ENCODE measurements around the gene DIAPH1.

DIAPH1 gene

DNA sequence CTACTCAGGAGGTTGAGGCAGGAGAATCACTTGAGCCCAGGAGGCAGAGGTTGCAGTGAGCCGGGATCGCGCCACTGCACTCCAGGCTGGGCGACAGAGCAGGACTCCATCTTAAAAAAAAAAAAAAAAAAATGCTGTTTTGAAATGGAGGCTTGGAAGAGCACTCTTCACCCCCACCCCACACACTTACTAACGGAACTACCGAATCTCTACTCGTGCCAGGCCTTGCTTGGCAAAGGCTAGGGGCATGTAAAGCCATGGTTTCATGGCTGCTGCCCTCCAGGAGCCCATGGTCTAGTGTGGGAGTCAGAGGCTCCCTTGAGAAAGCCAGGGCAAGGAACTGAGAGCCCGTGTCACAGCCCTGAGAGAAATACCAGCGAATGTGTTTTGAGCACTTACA, 108.6 kb downstream of the DIAPH1 start:
- TF ChIP-seq ZFX (IDR thresholded peaks at IDR 0.05; ENCODE audit: borderline replicate concordance), result no peak
- TF ChIP-seq CTCF (IDR thresholded peaks at IDR 0.05), result no peak
- H3K27ac ChIP-seq, result no peak overlapping the region

DNA sequence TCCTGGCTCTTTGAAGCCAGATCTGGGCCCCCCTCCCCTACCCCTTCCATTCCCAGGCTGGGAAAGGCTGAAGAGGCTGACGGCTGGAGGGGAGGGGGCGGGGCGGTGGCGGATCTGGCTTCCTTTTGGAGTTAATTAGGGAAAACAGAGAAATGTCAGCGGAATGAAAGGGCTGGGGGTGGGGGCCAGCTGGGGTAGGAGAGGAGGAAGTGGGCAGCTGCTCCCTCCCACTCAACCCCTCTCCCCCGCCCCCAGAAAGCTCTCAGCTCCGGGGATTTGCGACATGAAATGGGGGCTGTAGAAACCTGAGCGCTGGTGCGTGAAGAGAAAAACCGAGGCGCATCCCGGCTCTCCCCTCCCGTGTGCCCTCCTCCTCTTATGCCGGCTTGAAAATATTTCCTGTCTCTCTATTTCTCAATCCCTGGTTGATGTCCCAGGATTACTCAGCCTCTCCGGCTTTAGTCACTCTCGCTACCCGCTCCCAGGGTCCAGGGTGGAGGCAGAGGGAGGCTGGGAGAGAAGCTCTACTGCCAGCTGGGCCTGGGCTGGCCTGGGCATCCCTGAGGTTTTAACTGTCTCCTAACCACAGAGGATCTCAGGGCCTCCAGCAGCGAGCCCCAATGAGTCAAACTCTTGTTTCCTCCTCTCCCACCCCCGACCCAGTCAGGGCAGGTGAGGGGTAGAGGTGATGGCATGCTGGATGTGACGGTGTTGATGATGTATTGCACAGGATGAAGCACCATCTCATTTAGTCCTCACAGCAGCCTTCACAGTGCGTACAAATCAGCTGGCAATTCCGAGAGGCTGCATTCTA, 109.8 kb downstream of the DIAPH1 start:
- H3K27ac ChIP-seq, result no peak overlapping the region
- TF ChIP-seq ZFX (IDR thresholded peaks at IDR 0.05; ENCODE audit: borderline replicate concordance), result no peak
- no peak for TF ChIP-seq CTCF (IDR thresholded peaks at IDR 0.05)

GRCh38 chr5:141508440-141508797, 110.4 kb downstream of the DIAPH1 start:
- TF ChIP-seq CTCF (IDR thresholded peaks at IDR 0.05) (no peak), ZFX (IDR thresholded peaks at IDR 0.05; ENCODE audit: borderline replicate concordance) (no peak)
- no peak overlapping the region for H3K27ac ChIP-seq

- H3K27ac ChIP-seq, result no peak overlapping the region
These were observed 111.3 kb downstream of the DIAPH1 start for GRCh38 chr5:141507387-141508091.

DNA sequence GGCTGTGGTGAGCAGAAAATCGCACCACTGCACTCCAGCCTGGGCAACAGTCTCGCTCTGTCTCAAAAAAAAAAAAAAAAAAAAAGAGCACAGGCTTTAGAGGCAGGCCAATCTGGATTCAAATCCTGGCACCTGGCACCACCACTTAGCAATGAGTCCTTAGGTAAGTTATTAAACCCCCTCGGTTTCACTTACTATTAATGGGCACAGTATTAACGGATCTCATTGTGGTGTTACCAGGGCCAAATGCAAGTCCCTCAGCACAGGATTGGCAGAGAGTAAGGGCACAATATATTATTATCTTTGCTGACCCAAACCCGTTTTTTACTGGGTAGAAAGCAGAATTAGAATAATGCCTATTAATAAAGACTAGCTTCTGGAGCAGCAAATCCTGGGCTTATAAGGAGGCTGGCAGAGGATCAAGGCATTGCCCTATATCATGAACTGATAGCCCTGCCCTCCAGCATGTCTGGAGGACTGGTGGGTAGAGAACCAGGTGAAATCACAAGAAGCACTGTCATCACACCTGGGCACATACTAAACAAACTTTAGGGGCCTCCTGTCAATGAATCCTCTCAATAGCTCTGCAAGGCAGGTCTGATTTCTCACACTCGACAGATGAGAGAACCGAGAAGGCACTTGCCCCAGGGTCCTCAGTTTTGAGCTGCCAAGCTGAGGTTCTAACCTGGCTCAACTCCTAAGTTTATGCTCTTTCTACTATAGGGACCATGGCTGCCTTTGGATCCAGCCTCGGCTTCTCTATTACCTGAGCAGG, 112.2 kb downstream of the DIAPH1 start:
- TF ChIP-seq ZFX (IDR thresholded peaks at IDR 0.05; ENCODE audit: borderline replicate concordance) (no peak), CTCF (IDR thresholded peaks at IDR 0.05) (no peak)
- no peak overlapping the region for H3K27ac ChIP-seq

More at GRCh38 chr5:141507387-141508091, 111.3 kb downstream of the DIAPH1 start:
- no peak for TF ChIP-seq ZFX (IDR thresholded peaks at IDR 0.05; ENCODE audit: borderline replicate concordance)
- no peak for TF ChIP-seq CTCF (IDR thresholded peaks at IDR 0.05)

DNA sequence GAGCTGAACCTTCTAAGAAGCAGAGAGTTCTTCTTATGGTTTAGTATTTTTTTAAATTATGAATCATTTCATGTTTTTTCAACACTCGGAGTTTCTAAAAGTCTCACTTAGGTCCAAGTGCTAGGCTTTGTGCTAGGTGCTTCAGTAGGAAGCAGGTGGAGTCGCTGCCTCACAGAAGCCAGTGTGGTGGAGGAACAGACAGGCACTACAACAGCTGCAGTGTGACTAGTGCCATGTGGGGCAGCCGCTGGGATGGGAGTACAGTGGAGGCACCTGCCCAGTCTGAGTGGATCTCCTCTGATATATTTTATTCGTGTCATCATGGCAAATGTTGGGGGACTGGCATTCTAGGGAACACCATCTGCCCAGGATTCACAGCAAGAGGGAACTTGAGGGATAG, 114.6 kb downstream of the DIAPH1 start:
- H3K27ac ChIP-seq, result no peak overlapping the region
- no peak for TF ChIP-seq CTCF (IDR thresholded peaks at IDR 0.05)
- TF ChIP-seq ZFX (IDR thresholded peaks at IDR 0.05; ENCODE audit: borderline replicate concordance), result no peak

Data from 22Rv1 (cell line).